Measurements from ENCODE around the gene PREX1.

- TF ChIP-seq CTCF (conservative IDR thresholded peaks at IDR 0.05 in 1 of 2, IDR thresholded peaks at IDR 0.05 in 1 of 2; ENCODE audit: low read depth in 1 of 2, low read length in 2 of 2) (no peak), EZH2 (IDR thresholded peaks at IDR 0.05; ENCODE audit: low read length, missing control alignments) (no peak)
Measured at GRCh38 chr20:48594533-48594932, 233.3 kb downstream of the PREX1 start.

Measured in fibroblast of lung (primary cell).